Neural progenitor cell (in vitro differentiated cells): ENCODE results near the gene RWDD3.

Experiments
- CTCF ChIP-seq: fragments of 200-600 bp; sonication (generic); IDR thresholded peaks from 2 replicates; pipeline ENCODE4 v1.5.1; 2017; ENCODE audit warnings: antibody characterized with exemption, mild to moderate bottlenecking
- EZH2 ChIP-seq: fragments of 200-600 bp; sonication (generic); IDR thresholded peaks from 2 replicates; pipeline ENCODE4 v1.6.1; 2017; ENCODE audit warnings: antibody characterized with exemption, mild to moderate bottlenecking, moderate library complexity

- TF ChIP-seq CTCF (no peak), EZH2 (no peak)
Measured at GRCh38 chr1:95208876-95209275, 25.1 kb upstream of the RWDD3 start.
